ENCODE data around the gene MAN1A1. TPM values are rescaled to one million over a fixed set of nuclear protein-coding genes. Genes with fewer than 3 reads are reported as not detected.

The MAN1A1 gene
- total and polyA plus RNA-seq, 2 experiments from 2014 or later = 2.0 to 8.7 TPM

GRCh38 chr6:119204719-119205118, 144.8 kb downstream of the MAN1A1 start:
- H3K9me2 ChIP-seq (ENCODE audit: insufficient read depth) = no peaks in the 10 kb centered on the region
- H3K27ac ChIP-seq (ENCODE audit: low read depth) = no peak overlapping the region
- H3K4me1 ChIP-seq (ENCODE audit: insufficient read depth) = no peaks in the 10 kb centered on the region
- DNase-seq (ENCODE audit: low spot score) (no peak), ATAC-seq (no peak)
- H4K20me1 ChIP-seq (replicated peaks; ENCODE audit: insufficient read depth) = no peaks in the 10 kb centered on the region; the same call in 1 of the 2 replicates
- no peak overlapping the region for H3K4me2 ChIP-seq
- H2AFZ ChIP-seq = no peak overlapping the region
- H3K36me3 ChIP-seq (ENCODE audit: insufficient read depth) = no peaks in the 10 kb centered on the region
- Mint-ChIP-seq H3K27ac (no peak overlapping the region), H3K4me3 (no peak overlapping the region), H3K9me3 (no peaks in the 10 kb centered on the region), H3K27me3 (ENCODE audit: insufficient read depth, low read depth, poor library complexity) (no peaks in the 10 kb centered on the region), H3K4me1 (peaks cover 2% of the 10 kb centered on the region; the same call in 1 of the 3 replicates), H3K36me3 (ENCODE audit: low read depth) (no peaks in the 10 kb centered on the region)
- H3K27me3 ChIP-seq (ENCODE audit: insufficient read depth) = no peaks in the 10 kb centered on the region
- TF ChIP-seq ZNF114 (CRISPR knock-in tag; IDR thresholded peaks at IDR 0.05) = no peak
- TF ChIP-seq REST (IDR thresholded peaks at IDR 0.05; ENCODE audit: unreplicated experiment) = no peak
- TF ChIP-seq POLR2AphosphoS5 (IDR thresholded peaks at IDR 0.05; ENCODE audit: low read depth) = no peak
- TF ChIP-seq ZNF331 (CRISPR knock-in tag; IDR thresholded peaks at IDR 0.05; ENCODE audit: low read depth) = no peak
- no peak for TF ChIP-seq CREB1 (CRISPR knock-in tag; IDR thresholded peaks at IDR 0.05; ENCODE audit: low read depth)
- TF ChIP-seq STAT1 (IDR thresholded peaks at IDR 0.05; ENCODE audit: unreplicated experiment) = no peak
- TF ChIP-seq CTCF (conservative IDR thresholded peaks at IDR 0.05; ENCODE audit: low read depth in 2 of 2) = no peak
- TF ChIP-seq EZH2 (IDR thresholded peaks at IDR 0.05; ENCODE audit: low read depth, unreplicated experiment) = no peak
- TF ChIP-seq NANOG (IDR thresholded peaks at IDR 0.05; ENCODE audit: borderline replicate concordance) = no peak
- no peak for TF ChIP-seq EZH2phosphoT487 (IDR thresholded peaks at IDR 0.05; ENCODE audit: unreplicated experiment)
- no peak for TF ChIP-seq JUNB (IDR thresholded peaks at IDR 0.05; ENCODE audit: unreplicated experiment)
- no peak for TF ChIP-seq ZNF462 (CRISPR knock-in tag; IDR thresholded peaks at IDR 0.05)
- no peak for TF ChIP-seq ETS1 (IDR thresholded peaks at IDR 0.05)
- H3K4me3 ChIP-seq = no peak overlapping the region
- H3K79me2 ChIP-seq (replicated peaks; ENCODE audit: insufficient read depth) = no peaks in the 10 kb centered on the region
- H3F3A ChIP-seq (replicated peaks; ENCODE audit: low read depth) = no peaks in the 10 kb centered on the region
